GM21619 (cell line): Measurements from ENCODE around the gene SERPINB7.
"Not testable (repeated sequence)": the region's sequence is repeated elsewhere in the genome, so short reads cannot be mapped to it uniquely, and the experiment has no call there.

Source experiments
- ATAC-seq: cut with Tn5 transposase; IDR thresholded peaks from one replicate; pipeline ENCODE4 v1.9.1; 2021; ENCODE audit not compliant: unreplicated experiment

The SERPINB7 gene, protein sequence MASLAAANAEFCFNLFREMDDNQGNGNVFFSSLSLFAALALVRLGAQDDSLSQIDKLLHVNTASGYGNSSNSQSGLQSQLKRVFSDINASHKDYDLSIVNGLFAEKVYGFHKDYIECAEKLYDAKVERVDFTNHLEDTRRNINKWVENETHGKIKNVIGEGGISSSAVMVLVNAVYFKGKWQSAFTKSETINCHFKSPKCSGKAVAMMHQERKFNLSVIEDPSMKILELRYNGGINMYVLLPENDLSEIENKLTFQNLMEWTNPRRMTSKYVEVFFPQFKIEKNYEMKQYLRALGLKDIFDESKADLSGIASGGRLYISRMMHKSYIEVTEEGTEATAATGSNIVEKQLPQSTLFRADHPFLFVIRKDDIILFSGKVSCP

GRCh38 chr18:63775166-63775730 lies at the start of gene SERPINB7:
TSS of gene SERPINB7 (plus strand) at chr18:63775418. CDS start at chr18:63782373, 6,955 bp downstream.
- no peak for ATAC-seq

DNA sequence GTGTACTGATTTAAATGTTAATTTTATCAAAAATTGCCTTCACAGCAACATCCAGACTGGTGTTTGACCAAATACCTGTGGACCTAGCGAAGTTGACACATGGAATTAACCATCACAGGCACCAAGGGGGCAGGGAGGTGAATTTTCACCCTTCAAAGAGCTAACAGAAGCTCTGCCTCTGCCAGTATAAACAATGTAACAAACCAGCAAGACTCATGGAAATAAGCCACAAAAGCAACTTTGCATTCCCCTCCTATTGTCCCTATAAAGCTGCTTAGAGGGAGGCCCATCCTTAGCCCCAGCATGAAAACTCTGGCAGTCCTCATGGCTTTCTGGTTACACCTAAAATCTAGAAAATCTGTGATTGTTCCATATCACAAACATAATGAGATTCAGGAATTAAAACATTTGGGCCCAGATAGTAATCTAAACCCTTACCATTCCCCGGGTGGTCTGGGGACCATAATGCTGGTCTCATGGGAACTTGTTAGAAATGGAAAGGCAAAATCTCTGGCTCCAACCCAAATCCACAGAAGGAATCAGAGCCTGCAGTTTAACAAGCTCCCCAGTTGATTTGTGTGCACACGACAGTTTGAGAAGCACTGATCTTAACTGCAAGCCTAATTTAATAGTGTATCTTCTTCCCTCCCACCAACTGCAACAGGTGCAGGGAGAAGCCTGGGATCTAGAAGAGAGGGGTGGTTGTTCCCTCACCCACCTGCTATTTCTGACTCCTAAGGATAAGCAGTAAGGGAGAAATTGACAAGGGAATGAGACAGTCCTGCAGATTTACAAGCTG lies 49.3 kb upstream of the SERPINB7 start:
- ATAC-seq: no peak

GRCh38 chr18:63730773-63731172 lies 44.4 kb upstream of the SERPINB7 start:
- no peak for ATAC-seq

DNA sequence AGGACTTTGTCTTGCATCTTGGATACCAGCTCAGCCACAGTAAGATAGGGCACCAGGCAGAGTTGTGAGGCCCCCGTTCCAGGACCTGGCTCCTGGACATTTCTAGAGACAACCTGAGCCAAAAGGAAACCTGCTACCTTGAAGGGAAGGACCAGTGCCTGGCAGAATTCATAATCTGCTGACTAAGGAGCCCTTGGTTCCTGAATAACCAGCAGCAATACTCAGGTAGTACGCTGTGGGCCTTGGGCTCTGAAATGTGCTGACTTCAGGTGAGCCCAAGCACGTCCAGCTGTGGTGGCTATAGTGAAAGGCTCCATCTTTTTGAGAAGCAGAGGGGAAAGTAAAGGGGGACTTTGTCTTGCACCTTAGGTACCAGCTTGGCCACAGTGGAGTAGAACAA lies 44.0 kb upstream of the SERPINB7 start:
- ATAC-seq: no peak

- no peak for ATAC-seq
Observed at GRCh38 chr18:63736876-63737275, 38.3 kb upstream of the SERPINB7 start.

- ATAC-seq: no peak
Observed at GRCh38 chr18:63741769-63742168, 33.4 kb upstream of the SERPINB7 start.

DNA sequence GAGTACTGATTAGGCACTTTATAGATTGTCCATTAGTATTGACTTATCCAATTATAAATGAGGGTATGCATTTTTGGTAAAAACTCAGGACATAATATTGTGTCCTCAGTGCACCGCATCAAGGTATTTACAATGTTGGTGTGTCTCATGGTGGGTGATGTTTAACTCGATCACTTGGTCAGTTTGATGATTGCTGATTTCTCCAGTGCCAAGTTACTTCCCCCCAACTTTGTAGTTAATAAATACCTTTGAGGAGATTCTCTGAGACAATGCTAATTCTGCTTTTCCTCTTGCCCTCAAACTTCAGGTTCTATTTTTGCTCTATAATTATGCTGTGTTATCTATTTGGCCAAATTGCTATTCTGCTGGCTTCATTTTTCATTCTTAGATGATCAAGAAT lies 28.2 kb upstream of the SERPINB7 start:
- no peak for ATAC-seq

- no peak for ATAC-seq
Observed at GRCh38 chr18:63749489-63749888, 25.7 kb upstream of the SERPINB7 start.

DNA sequence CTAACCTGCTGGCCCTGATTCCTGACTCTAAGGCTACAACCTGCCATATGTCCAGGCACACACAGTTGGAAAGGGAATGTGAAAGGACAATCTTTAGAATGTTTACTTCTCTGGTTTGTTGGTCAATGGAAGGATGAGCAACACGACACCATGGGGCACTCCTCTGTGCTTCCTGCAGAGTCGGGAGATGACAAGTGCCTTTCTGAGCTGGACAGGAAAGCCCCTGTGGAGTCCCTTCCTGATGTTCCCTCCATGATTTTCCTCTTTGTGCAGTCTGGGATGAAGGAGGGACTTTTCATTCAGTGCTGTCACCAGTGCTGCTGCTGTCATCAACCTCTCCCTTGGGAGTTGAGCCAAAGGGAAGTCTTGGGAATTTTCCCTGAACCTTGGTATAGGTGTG lies 22.6 kb upstream of the SERPINB7 start:
- no peak for ATAC-seq

GRCh38 chr18:63753676-63754075 lies 21.5 kb upstream of the SERPINB7 start:
- no peak for ATAC-seq

DNA sequence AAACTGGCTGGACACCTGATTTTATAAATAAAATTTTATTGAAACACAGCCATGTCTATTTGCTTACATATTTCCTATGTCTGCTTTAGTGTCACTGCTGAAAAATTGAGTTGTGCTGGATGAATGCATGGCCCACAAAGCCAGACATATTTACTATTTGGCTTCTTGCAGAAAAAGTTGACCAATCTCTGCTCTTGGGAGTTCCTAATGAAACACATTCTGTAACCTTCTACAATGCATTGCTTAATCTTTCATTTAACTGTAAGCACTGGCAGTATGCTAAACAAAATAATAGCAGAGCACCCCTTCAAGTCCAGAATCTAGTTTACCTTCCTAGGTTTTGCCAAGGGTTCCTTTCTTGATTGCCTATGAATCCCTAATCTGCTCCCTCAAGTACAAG lies 17.7 kb upstream of the SERPINB7 start:
- no peak for ATAC-seq

DNA sequence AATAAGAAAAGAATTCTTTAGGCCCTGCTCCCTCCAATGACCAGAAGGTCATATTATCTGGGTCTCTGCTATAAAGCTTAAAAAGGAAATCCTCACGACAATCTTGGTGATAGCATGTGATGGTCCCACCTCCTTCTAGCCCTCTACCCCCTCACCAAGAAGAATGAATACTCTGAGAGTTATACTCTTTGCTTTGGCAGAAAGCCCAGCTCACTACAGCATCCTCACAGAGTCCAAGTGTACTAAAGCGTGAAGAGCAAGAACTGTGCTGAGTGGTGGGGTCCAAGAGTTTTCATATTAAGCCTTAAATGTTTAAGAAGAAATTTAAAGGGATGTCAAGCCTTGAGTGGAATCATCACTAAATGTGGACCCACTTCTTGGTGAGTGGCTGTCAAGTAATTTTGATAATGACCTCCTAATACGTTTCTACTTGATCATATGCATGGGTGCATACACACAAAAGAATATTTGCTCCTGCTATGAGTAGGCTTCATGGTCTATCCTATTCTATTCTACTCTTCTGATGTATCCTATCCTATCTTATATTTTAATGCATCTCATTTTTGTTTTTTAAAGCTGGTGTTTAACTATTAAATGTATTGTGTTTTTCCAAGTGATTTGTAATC lies 16.5 kb upstream of the SERPINB7 start:
- no peak for ATAC-seq

DNA sequence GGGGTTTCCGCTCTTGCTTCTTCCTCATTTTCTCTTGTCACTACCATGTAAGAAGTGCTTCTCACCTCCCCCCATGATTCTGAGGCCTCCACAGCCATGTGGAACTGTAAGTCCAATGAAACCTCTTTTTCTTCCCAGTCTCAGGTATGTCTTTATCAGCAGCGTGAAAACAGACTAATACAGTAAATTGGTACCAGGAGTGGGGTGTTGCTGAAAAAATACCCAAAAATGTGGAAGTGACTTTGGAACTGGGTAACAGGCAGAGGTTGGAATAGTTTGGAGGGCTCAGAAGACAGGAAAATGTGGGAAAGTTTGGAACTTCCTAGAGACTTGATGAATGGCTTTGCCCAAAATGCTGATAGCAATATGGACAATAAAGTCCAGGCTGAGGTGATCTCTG lies 15.4 kb upstream of the SERPINB7 start:
- not testable (repeated sequence) for ATAC-seq

DNA sequence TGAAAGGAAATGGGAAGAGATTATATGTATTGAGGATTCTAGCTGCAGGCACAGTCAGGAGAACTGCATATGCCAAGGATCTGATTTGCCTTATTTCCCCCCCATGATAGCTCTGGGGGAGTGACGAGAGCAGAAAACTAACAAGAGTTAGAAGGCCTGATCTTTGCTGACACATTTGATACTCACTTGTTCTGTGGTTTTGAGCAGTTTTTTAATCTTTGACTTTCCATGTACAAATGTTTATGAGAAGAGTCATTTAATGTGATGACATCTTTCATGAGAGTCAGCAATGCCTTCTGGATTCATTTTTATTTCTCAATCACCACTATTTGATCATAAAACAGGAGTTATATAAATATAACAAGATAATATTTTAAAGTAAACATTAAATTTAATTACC lies 12.7 kb upstream of the SERPINB7 start:
- ATAC-seq: no peak

- no peak for ATAC-seq
Observed at GRCh38 chr18:63763831-63764600, 11.2 kb upstream of the SERPINB7 start.

DNA sequence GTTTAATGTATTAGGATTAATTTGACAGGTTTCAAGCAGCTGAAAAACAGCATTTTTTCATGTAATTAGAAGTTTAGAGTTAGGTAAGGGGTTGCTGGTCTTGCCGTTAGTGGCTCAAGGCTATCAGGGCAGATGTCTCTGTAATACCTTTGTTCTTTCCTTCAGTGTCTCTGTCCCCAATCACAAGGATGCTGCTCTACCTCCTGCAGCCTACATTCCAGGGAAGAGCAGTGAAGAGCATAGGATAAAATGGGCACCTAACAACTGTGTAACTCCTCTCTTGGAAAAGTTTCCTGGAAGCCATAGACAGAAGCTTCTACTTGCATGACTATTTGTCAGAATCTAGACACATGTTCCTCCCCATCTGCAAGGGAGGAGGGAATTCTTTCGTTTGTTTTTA lies 9.4 kb upstream of the SERPINB7 start:
- ATAC-seq: no peak

GRCh38 chr18:63773551-63773950 lies 1.7 kb upstream of the SERPINB7 start:
- no peak for ATAC-seq

DNA sequence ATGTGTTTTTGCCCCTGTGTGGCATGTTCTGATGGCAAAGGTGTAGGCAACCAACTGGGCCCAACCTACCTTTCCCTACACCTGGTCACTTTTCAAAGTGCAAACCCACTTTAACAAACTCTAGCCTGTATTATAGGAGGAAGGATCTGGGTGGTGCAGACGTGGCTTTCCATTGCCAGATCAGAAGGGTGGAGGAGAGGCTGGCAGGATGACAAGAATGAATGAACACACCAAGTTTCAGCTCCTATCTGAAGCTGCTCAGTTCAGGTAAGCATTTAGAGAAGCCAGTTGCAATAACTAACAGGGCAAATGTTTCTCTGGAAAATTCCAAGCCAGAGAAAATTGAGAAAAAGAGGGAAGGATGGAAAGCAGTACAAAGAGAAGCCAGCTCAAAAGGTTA lies 707 bp upstream of the SERPINB7 start:
- ATAC-seq: no peak

GRCh38 chr18:63779386-63779785 lies 4.2 kb downstream of the SERPINB7 start:
- ATAC-seq: no peak

DNA sequence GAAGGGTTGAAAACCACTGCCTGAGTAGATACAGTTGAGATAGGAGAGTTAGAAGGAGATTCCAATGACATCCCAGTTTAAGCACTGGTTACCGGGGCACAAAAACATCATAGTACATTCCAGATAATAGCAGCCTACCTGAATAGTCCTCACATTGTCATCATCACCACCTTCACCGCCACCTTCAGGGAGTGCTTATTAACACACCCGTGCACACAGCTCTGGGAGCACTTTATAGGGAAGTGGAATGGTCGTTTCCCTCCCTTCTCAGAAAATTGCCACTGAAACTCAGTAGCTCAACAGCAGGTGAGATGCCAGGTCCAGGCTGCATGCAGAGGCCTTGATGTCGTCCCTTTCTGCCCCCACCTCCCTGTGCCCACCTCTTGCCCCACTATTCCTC lies 8.2 kb downstream of the SERPINB7 start:
- no peak for ATAC-seq
